Suppressor macrophage treated with lipopolysaccharide for 1 hour (primary cell): ENCODE measurements around the gene GALNT14.

Experiments
- DNase-seq, 3 donors: peaks; one replicate each; pipeline ENCODE4 v3.0.0-alpha.2; 2020 to 2022

The GALNT14 gene

DNA sequence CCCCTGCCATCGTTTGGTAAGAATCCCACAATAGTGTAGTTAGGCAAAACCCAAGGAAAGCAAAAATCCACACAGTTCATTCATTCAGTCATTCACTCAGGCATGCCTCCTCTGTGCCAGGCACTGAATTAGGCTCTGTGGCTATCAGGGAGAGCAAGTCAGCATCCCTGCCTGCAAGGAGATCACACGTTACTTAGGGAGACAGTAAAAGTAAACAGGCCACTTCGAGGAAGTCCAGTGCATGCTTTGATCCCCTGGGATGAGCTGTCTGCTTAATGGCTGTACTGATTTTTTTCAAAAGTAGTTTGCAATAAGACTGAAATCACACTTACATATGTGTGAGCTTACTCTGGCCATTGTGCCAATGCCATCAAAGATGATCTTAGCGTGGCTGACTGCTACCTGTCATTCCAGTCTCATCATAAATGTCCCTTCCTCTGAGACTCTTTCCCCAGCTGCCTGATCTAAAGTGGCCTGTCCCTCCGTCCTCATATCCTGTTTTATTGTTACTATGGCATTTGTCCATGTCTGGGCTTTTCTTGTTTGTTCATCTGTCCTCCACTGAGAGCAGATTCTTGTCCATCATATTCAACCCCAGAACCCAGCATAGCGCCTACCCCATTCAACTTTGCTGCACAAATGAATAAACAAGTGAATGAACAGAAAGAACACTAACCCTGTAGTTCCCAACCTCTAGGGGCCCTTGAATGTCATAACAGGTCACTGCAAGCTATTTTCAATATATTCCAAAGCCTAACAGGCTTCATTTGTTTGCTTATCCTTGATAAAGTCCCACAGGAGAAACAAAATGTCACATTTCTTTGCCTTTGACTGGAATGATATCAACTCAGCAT is 84.1 kb downstream of the GALNT14 start:
- no peak for DNase-seq

DNA sequence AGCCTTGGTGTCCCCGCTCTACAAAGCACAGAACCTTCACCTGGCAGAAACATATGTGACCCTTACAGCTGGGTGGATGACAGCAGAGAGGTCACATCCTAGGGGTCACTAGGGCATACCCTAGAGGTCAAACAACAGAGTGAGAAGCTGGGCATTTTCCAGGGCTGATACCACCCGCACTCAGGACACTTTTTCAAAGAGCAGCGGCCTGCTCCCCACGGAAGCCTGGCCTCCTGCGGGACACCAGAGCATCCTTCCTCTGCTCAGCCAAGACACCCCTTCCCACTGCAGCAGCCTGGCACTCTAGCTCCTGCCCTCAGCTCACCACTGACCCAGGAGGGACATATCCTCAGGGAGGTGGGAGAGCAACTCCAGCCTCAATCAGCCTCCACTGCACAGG is 86.0 kb downstream of the GALNT14 start:
- no peak for DNase-seq

DNA sequence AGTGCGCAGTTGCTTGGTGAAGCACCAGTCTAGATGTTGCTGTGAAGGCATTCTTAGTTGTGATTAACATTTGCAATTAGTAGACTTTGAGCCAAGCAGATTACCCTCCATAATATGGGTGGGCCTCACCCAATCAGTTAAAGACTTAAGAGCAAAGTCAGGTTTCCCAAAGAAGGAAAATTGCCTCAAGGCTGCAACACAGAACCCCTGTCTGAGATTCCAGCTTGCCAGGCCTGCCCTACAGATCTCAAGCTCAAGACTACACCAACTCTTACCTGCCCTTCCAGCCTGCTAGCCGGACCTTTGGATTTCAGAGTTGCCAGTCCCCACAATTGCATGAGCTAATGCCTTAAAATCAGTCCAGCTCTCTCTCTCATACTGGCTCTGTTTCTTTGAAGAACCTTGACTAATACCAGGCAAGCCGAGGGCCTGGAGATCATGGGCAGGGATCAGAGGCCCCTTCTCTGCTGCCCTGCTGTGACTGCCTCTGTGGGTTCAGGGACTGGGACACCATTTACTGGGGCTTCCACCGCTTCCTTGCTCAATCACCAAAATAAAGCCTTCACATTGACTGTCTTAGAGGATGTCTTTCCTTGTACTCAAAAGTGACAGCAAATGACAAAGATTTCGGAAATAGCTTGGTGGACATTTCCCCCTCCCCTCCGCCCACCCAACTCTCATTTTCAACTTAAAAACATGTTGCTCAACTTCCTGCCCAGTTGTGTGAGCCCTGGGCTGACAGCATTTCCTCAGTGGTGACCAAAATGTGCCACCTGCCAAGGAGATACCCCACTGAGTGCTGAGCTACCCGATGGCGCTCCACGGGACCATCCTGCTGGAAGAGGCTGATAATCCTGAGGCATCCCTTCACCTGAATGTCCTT is 86.7 kb downstream of the GALNT14 start:
- DNase-seq, result peak; percentile 76 to 80 (median 78)

DNA sequence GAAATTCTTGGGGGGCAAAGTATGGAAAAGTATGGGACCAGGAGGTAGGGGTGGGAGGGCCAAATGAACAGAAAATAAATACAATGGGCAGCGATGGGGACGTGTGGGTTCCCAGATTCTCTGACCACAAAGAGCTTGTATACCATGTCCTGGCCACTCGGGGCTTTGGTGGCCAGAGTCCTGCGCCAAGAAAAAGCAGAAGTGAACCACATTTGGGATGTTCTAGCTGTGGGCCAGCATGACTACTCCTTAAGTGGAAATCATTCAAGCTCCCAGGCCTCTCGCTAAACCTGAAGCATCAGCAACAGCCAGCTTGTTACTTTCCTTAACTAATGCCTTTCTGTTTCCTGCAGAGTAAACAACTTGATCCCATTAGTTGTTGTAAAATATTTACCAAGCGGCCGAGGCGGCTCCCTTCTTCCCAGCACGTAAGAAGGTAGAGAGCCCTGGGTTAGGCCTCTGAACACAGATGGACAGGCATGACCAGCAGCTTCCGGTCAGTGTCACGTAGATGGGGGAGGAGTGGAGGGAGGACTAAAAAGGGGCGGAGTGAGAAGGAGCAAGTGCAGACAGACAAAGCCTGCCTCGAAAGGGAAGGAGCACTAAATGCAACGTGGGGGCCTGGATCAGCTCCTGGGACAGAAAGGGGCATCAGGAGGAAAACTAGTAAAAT is 88.2 kb downstream of the GALNT14 start:
- DNase-seq, result peak; percentile 51 to 62 (median 60)

DNA sequence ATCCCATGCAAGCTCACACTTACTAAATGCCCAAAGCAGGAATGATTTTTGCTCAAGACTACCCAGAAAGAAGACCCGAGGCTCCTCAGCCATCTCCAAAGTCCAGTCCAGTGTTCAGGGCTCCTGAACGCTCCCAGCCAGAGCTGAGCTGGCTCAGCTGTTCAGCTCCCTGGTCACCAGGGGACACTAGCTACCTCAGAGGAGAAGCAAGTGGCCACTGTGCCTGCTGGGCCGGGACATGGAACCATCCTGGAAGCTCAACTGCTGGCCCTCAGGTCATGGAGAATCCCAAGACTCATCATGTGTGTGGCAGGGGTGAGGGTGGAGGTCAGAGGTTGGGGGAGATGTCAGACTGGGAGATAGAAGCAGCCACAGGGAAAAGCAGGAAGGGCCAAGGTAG is 89.0 kb downstream of the GALNT14 start:
- DNase-seq, result no peak

DNA sequence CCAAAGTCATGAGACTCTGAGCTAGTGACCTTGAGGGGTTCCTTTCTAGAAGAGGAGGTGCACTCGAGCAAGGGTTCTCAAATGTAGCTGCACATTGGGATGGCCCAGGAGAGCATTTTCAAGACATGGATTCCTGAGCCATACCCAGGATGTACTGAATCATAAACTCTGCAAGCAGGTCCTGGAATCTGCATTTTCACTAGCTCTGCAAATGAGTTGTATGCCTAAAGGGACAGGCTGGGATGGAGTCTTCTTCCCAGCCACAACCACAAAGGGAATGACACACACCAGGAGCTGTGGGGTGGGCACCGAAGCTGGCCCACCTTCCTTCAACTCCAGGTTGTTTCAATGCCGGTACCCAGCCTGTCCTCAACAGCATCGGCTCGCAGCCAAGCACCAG is 90.6 kb downstream of the GALNT14 start:
- DNase-seq, result no peak

DNA sequence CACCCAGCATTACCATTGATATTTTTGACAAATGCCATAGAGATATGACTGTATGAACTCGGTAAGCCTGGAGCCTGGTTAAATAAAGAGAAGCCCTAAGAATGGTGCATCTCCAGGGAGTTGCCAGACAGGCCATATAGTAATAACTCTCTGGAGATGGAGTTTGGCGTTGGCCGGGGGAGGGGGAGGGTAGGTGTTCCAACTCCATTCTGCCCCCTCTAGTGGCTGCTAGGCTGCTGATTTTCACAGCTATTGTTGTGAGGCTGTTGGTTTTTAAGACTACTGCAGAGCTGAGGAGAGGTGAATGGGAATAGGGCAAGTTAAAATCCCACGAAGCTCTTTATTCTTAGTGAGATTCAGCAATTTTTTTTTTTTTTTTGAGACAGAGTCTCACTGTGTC is 99.9 kb downstream of the GALNT14 start:
- no peak for DNase-seq

DNA sequence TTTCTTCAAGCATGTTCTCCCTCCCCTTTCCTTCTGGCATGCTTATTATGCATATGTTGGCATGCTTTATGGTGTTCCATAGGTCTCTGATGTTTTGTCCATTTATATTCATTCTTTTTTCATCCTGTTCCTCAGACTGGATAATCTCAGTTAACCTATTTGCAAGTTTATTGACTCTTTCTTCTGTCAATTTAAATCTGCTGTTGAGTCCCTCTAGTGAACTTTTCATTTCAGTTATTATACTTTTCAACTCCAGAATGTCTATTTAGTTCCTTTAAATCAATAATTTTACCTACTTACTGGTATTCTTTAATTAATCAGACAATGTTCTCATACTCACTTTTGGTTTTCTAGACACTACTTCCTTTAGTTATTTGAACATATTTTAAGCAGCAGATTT is 101.2 kb downstream of the GALNT14 start:
- DNase-seq, result no peak

DNA sequence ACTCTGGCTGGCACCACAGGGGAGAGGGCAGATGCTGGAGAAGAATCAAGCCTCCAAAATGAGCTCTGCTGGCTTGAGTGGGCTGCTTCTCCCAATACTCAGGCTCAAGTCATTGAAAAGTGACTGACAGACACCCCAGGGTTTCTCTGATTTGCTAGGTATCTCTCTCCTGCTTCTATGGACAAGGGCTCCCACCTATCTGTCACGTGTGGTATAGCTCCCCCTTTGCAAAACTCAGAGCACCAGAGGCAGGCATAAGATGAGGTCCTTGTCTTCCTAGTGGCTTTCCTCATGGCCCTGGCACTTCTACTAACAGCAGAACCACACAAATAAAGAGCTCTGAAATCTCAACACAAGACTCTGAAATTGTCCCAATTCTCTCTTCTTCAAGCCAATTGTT is 105.2 kb downstream of the GALNT14 start:
- no peak for DNase-seq

DNA sequence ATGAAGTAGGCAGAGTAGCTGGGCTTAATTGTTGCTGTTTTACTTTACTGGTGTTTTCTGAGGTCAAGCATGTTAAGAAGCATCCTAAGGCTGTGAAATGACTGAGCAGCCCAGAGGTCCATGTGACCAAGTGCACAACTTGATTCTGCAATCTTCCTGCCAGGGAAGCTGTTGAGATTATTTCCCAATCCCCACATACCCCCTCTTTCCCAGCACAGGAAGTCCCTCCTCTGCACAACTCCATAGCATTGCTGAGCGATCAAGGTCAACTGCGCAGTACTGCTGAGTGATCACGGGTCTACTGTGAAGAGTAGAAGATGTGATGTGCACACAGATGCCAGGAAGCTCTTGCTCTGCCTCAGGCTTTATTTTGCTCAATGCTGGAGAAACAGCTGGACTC is 105.8 kb downstream of the GALNT14 start:
- DNase-seq, result peak; percentile 78 to 82 (median 79)

DNA sequence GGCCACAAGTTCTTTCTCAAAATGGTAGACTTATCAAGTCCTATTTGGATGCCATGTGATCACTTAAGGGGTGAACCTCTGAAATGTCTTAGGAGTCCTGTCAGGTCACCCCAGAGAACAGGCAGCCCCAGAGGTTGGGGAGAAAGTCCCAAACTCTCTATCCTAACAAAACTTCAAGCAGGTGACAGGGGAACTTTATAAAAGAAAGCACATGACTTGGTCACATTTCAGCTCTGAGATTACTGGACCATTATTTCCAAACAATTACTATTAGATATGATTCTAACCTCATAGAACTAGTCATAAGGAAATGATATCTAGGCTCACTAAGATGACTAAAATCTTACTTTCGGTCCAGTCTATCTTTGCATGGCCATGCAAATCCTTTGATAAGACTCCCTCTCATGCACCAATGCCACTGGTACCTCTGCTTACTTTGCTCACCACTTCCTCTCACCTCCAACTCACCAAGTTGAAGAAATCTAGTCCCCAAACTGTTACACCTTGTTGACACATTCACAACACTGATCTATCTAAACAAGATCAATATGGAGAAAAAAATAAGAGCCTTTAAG is 107.0 kb downstream of the GALNT14 start:
- DNase-seq, result no peak

DNA sequence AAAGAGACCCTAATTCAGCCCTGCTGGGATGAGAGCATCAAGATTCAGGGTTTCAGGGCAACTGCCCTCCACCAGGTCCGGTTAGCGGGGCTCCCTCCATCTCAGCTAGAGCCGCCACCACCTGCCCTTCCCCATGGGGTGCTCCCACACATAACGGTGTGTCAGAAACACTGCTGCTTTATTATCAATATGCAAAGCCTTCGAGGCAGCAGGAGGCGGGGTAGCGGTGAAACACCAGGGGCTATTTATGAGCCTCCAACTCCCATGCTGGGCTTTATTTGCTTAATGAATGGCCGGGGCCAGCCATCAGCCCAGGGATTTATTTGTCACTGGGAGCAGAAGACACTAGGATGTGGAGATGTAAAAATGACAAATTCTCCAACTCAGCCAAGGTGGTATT is 109.8 kb downstream of the GALNT14 start:
- no peak for DNase-seq

DNA sequence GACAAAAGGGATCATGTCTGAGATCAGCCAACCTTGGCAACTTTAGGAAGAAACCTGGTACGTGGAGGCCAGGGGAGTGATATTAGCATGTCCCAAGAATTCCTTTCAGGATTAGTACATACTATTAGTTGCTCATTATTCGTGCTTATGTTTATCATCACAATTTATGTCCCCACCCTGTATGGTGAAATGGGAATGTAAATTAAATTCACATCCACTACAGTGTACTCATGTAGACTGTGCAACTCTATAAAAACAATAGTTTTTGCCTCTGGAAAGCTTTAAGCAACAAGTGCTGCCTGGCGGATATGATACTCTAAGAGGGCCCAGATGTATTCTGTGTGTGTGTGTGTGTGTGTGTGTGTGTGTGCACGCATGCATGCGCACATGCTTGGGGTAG is 110.7 kb downstream of the GALNT14 start:
- DNase-seq, result no peak

DNA sequence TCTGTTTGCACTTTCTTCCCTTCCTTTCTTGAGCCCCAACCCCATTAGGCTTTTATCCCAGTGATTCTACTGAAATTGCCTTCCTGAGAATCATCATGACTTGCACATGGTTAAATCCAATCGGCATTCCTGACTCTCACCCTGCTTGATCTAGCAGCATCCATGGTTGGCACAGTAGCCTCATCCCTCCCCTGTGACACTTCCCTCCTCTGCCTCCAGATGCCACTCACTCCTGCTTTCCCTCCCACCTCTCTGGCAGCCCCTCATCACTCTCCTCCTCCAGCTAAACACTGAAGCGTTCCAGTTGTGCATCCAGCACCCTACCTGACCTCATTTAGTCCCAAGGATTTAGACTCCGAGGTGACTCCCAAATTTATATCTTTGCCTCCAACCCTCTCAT is 114.7 kb downstream of the GALNT14 start:
- DNase-seq, result no peak

DNA sequence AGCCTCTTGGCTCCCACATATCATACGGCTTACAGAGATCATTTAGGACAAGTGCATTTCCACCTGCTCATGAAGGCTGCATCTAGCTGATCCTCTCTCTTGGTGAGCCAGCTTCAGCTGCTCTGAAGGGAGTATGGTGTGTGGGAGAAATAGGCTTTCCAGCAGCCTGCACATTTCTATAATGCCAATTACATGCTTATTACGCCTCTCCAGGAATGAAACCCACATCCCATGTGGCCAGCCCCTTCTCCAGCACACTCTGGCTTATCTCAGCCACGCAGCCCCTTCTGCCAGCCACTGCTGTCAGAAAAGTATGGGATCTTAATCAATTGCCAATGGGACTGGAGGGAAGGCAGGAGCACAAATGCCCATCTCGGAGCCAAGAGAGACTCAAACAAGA is 117.5 kb downstream of the GALNT14 start:
- no peak for DNase-seq

DNA sequence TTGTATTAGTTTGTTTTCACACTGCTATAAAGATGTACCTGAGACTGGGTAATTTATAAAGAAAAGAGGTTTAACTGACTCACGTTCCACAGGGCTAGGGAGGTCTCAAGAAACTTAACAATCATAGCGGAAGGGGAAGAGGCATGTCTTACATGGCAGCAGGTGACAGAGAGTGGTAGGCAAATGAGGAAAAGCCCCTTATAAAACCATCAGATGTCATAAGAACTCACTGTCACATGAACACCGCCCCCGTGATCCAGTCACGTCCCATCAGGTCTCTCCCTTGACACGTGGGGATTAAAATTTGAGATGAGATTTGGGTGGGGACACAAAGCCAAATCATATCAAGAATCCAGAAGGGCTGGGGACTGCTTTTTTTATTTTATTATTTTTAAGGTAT is 120.0 kb downstream of the GALNT14 start:
- peak in 1 of 3 donors; percentile 21 for DNase-seq

DNA sequence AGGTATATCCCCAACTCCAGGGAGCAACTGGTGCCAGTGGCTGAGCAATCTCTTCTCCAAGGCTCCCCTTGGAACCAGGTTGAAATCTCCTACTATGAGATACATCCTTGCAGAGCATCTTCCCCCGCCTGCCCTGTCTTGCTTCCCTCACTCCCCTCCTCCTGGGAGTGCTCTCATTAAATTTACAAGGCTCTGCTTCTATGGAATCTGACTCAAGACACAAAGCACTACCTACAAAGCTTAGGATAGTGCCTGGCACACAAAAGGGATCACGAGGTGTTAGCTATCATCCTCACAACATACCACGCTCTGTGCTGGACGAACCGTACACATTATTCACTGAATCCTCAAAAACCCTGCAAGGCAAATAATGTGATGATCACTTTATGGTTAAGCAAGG is 121.6 kb downstream of the GALNT14 start:
- no peak for DNase-seq

DNA sequence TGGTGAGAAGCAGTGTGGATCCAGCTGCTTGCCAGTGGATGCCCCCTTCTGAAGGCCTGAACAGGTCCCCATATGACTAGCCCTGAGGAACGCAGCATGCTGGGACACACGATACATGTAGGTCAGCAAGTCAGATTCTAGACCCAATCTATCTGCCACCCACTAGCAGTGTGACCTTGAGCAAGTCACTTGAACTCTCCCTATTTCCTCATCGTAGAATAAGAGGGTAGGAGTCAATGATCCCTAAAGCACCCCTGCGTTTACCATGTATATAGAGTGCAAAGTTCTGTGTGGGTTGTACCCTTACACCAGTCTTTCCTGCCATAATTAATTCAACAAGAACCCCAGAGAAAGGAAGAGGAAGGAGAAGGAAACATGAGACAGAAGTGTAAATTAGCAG is 123.7 kb downstream of the GALNT14 start:
- peak in 2 of 3 donors; percentile 39 to 50 for DNase-seq

DNA sequence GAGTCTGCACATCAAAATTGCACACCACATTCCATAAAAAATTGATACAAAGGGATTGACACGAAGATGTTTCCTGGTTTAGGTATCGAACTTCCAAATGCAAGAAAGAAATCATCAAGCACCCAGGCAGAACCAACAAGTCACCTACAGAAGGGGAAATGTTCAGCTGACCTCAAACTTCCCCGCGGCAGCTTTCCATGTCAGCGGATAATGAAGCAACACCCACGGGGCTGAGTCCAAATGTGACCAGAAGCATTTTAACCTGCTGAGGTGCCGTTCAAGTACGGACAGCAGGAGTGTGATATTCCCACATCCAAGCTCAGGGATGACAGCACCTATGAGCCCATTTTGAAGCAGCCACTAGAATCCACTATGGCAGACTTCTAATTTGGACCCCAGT is 124.9 kb downstream of the GALNT14 start:
- DNase-seq, result peak; percentile 72 to 78 (median 78)

DNA sequence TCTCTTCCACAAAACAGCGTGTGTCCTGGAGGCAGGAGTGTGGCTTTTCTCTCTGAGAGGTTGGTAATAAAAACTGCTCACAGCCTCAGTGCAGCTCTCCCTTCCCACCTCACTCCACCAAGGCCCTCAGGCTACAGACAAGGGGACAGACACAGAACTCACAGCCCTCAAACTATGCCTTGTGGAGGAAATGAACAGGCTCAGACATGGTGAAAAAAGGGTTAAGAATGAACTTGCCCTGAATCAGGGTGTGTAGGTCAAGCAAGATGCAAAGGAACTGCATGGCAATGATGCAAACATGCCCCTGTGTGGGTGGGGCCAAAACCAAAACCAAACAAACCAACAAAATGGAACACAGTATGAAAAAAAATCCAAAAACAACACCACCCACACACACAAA is 125.8 kb downstream of the GALNT14 start:
- DNase-seq, result peak in 2 of 3 donors; percentile 76 to 77

DNA sequence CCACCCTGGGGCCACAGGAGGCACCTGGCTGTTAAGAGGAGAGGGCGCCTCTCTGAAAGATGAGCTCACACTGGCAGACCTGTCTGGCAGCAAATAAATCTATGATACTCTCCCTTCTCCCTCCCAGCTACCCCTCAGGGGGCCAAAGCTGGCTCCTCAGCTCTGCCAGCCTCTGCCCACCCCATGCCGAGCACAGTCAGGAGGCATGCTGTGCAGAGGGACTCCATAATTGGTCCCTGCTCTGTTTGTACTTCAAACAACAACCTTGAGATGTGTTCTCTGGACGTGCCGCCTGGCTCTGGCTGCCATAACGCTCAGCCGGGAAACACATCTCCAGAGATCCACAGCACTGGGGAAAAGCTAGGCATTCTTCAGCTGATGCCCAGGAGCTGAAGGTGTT is 126.7 kb downstream of the GALNT14 start:
- no peak for DNase-seq

DNA sequence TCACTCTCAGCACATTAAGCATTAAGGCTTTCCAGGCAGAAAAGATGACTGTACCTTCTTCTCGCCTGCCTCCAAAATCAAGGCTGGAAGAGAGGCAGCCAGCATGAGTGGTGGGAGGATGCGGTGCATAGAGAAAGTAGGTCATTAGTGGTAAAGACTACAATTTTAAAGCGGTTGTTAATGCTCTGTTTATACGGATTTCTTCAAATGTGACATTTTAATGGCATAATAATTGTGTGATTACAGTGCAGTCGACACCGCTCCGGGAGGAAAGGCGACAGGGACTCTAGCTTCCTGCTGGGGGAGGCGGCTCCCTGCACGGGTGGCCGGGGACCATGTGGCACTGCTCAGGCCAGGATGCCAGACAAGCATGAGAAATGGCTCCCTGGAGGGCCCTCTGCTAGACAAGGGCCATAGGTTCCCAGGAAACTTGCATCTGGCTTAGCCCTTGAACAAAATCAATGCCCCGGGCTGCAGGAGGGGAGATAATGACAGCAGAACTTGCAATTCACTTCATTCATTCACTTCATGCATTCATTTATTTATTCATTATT is 129.6 kb downstream of the GALNT14 start:
- DNase-seq, result no peak

DNA sequence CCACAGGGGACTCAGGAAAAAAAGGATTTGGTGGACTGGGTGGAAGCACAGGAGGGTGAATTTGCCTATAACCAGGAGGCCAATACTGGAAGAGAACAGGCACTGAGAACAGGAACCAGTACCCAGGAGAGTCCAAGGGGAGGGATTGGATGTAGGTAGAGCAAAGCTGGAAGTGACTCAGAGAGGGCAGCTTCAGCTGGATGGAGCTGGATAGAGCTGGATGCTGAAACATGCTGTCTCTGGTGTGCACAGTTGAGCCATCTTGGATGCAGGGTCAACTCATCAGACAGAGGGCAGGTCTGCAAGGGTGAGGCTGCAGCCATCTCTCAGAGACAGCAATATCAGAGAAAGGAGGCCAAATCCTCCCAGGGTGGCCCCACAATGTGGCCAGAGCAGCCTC is 134.0 kb downstream of the GALNT14 start:
- peak in 1 of 3 donors; percentile 13 for DNase-seq
